Mammary epithelial cell (primary cell): Measurements from ENCODE around the gene DOCK10.

Experiments
- EZH2 ChIP-seq: IDR thresholded peaks from 2 replicates; pipeline ENCODE4 v1.6.1; 2012; ENCODE audit warnings: low read length, inconsistent platforms, borderline replicate concordance
- TF ChIP-seq, protein P1 (sequence below), 2 donors: IDR thresholded peaks in 1 of 2; conservative IDR thresholded peaks in 1 of 2; 2 replicates each; pipeline ENCODE4 v1.5.1; 2011 to 2012; ENCODE audit warnings: inconsistent platforms in 2 of 2, low read length in 2 of 2, mild to moderate bottlenecking in 2 of 2, control low read depth in 1 of 2, low read depth in 1 of 2; ENCODE audit not compliant: insufficient read depth in 1 of 2; ENCODE audit errors: extremely low read depth in 1 of 2

DNA sequence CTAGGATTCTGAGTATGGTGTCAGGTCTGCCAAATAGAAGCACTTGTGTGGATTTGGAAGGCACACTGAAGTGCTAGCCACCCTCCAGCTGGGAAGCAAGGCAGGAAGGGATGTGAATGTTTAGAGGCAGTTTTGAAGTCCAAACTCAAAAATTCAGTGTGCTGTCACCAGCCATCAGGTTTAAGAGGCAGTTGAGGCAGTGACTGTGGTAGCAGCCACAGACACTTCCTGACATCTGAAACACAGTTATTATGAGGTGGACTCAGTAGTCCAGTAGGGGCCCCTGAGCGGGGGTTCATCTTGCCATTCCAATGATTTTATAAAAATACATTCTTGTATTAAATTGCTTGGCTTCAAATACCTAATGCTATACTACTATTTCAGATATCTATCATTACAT, 13.4 kb upstream of the DOCK10 start:
- TF ChIP-seq, protein P1, sequence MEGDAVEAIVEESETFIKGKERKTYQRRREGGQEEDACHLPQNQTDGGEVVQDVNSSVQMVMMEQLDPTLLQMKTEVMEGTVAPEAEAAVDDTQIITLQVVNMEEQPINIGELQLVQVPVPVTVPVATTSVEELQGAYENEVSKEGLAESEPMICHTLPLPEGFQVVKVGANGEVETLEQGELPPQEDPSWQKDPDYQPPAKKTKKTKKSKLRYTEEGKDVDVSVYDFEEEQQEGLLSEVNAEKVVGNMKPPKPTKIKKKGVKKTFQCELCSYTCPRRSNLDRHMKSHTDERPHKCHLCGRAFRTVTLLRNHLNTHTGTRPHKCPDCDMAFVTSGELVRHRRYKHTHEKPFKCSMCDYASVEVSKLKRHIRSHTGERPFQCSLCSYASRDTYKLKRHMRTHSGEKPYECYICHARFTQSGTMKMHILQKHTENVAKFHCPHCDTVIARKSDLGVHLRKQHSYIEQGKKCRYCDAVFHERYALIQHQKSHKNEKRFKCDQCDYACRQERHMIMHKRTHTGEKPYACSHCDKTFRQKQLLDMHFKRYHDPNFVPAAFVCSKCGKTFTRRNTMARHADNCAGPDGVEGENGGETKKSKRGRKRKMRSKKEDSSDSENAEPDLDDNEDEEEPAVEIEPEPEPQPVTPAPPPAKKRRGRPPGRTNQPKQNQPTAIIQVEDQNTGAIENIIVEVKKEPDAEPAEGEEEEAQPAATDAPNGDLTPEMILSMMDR (conservative IDR thresholded peaks at IDR 0.05 in 1 of 2, IDR thresholded peaks at IDR 0.05 in 1 of 2; ENCODE audit: extremely low read depth in 1 of 2, insufficient read depth in 1 of 2, low read depth in 1 of 2, low read length in 2 of 2) = no peak
- no peak for TF ChIP-seq EZH2
